Gastroesophageal sphincter (tissue), 4 donors: ENCODE results near the gene SLC5A11. TPM values are rescaled to one million over a fixed set of nuclear protein-coding genes. Genes with fewer than 3 reads are reported as not detected.

ENCODE experiments used
- ATAC-seq: fragments of 150-250 bp; one replicate; pipeline ENCODE4 v1.9.1; 2016; ENCODE audit warnings: mild to moderate bottlenecking, moderate library complexity
- H3K27ac ChIP-seq, 4 donors: fragments of 200-600 bp; sonication (generic) in 3 of 4; 1 replicate in 3 of 4; 2 replicates in 1 of 4; pipeline ENCODE4 v1.5.1; 2016 to 2019
- H3K27me3 ChIP-seq: fragments of 200-600 bp; sonication (generic); one replicate; pipeline ENCODE4 v1.5.1; 2019
- H3K36me3 ChIP-seq, 2 donors: fragments of 200-600 bp; sonication (generic); one replicate each; pipeline ENCODE4 v1.5.1; 2019; ENCODE audit warnings: control low read depth in 1 of 2
- H3K4me1 ChIP-seq, 3 donors: fragments of 200-600 bp; sonication (generic); 1 replicate in 2 of 3; 2 replicates in 1 of 3; pipeline ENCODE4 v1.5.1; 2016 to 2019; ENCODE audit warnings: control low read depth in 2 of 3
- H3K4me3 ChIP-seq, 2 donors: fragments of 200-600 bp; sonication (generic); one replicate each; pipeline ENCODE4 v1.5.1; 2019; ENCODE audit warnings: mild to moderate bottlenecking in 1 of 2, moderate library complexity in 1 of 2
- H3K9me3 ChIP-seq, 3 donors: fragments of 200-600 bp; sonication (generic); one replicate each; pipeline ENCODE4 v1.5.1; 2017 to 2019; ENCODE audit warnings: control low read depth in 2 of 3
- CTCF ChIP-seq, 4 experiments: fragments of 200-600 bp in 2 of 4; fragments of 450-650 bp in 2 of 4; sonication (generic) in 1 of 4; IDR thresholded peaks; one replicate each; pipeline ENCODE4 v1.5.1; 2017 to 2019; ENCODE audit warnings: antibody characterized with exemption in 4 of 4, mild to moderate bottlenecking in 2 of 4, moderate library complexity in 2 of 4
- EP300 ChIP-seq: sonication (generic); formaldehyde crosslinking; IDR thresholded peaks from one replicate; pipeline ENCODE4 v1.6.1; 2017; ENCODE audit warnings: antibody characterized with exemption, mild to moderate bottlenecking
- POLR2A ChIP-seq, 2 donors: fragments of 450-650 bp; IDR thresholded peaks; one replicate each; pipeline ENCODE4 v1.6.1; 2017; ENCODE audit warnings: antibody characterized with exemption in 2 of 2, mild to moderate bottlenecking in 2 of 2, moderate library complexity in 1 of 2
- POLR2AphosphoS5 ChIP-seq: sonication (generic); formaldehyde crosslinking; IDR thresholded peaks from one replicate; pipeline ENCODE4 v1.6.1; 2017; ENCODE audit warnings: antibody characterized with exemption
- WGBS, 2 donors: methylation state at CpG; one replicate each; pipeline ENCODE4 v1.1.5; 2018; ENCODE audit warnings: low coverage in 1 of 2; 5-methylcytosine and 5-hydroxymethylcytosine counted together
- total RNA-seq, 4 donors: library from RNA; depleted of rRNA; stranded (reverse); fragments of >200 nt; gene quantifications; one replicate each; pipeline ENCODE4 v1.1.0, GENCODE V29; 2016

The SLC5A11 gene
- total RNA-seq, 4 donors from 2014 or later: 0.12 to 2.8 (median 0.27) TPM; not detected in 1

DNA sequence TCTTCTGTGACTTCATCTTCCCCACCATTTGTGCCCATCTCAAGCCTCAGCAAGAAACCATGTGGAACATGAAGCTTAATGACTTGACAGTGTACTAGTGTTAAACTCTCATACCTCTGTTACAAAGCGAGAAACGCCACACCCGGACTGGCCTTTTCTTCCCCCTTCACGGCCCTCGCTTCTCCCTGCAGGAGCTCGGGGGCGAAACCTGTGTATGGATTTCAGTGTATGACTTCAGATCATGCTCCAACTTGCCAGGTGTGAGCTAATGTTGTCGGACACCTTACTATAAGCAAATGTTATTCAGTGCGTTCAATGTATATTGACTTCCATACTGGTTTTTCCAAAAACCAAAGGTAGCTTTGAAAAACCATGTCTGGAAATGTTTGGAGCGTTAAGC, 20.1 kb upstream of the SLC5A11 start:
- TF ChIP-seq EP300 (no peak), POLR2AphosphoS5 (no peak), POLR2A (IDR thresholded peaks at IDR 0.05) (no peak), CTCF (IDR thresholded peaks at IDR 0.05) (no peak)
- Histone ChIP-seq H3K27ac (peak overlapping the region in 3 of 4 donors; percentile 4 to 36 (median 4)), H3K27me3 (no peaks in the 10 kb centered on the region), H3K4me1 (peaks cover 0 to 12% (median 0%) of the 10 kb centered on the region in 3 donors), H3K4me3 (no peak overlapping the region), H3K36me3 (peaks cover 0 to 83% of the 10 kb centered on the region in 2 donors), H3K9me3 (no peaks in the 10 kb centered on the region)
- ATAC-seq: no peak
- WGBS, 2 donors: 72 to 76% methylated on average over 9 to 10 of the region's 10 CpGs

DNA sequence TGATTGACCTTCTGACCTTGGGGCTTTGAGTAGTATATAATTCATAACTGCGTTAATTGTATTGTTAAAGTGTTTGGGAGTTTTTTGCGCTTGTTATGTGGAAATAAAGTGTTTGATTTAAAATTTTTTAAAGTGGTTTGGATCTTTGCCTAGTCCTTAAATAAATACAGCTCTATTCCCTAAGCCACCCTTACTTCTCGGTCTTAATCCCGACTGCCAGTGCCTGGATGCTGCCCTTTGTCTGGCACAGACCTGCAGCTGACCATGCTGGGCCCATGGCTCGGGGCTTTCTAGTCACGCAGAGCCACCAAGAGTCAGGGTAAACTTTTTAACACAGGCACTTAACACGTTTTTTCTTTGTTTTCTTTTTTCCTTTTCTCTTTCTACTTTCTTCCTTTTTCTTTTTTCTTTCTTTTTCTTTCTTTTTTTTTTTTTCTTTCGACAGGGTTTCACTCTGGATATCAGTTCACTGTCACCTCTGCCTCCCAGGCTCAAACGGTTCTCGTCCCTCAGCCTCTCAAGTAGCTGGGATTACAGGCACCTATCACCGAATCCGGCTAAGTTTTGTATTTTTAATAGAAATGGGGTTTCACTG, 19.6 kb upstream of the SLC5A11 start:
- peak; percentile 20 for TF ChIP-seq POLR2AphosphoS5
- no peak for TF ChIP-seq POLR2A (IDR thresholded peaks at IDR 0.05)
- no peak for TF ChIP-seq CTCF (IDR thresholded peaks at IDR 0.05)
- no peak for TF ChIP-seq EP300
- Histone ChIP-seq H3K4me1 (peaks cover 0 to 12% (median 0%) of the 10 kb centered on the region in 3 donors), H3K36me3 (peaks cover 0 to 78% of the 10 kb centered on the region in 2 donors), H3K4me3 (no peak overlapping the region), H3K27me3 (no peaks in the 10 kb centered on the region), H3K9me3 (no peaks in the 10 kb centered on the region), H3K27ac (peak overlapping the region in 3 of 4 donors; percentile 4 to 38 (median 36))
- 27 to 52% methylated on average over 5 to 12 of the region's 12 CpGs for WGBS, 2 donors
- no peak for ATAC-seq

DNA sequence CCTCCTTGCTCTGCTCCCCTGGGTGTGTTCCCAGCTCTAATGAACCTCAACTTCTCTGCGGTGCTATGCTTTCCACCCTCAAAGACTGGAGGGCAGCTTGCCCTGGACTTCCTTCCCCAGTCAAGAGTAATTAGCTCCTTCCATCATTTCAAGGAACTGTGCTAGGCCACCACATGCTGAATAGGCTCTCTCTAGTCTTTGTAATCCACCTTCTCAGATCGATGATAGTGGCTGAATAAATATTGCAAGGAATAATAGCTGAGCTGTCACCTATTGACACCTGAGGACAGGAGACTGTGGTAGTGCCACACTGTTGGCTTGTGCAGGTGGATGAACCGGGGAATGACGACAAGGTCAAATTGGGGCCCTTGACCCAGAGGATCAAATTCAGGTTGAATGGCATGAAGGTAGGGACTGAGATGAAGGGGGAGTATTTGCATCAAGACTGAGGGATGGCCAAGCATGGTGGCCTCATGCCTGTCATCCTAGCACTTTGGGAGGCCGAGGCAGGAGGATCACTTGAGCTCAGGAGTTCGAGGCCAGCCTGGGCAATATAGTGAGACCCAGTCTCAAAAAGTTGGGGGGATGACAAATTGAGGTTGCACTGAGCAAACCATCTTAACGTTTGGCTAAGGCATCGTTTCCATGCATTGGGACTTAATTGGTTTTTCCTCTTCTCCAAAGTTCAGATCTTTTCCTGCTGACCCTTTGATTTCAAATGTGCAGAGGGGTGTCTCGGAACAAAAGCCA, 18.8 kb upstream of the SLC5A11 start:
- TF ChIP-seq POLR2AphosphoS5 (no peak), CTCF (IDR thresholded peaks at IDR 0.05) (no peak), EP300 (no peak), POLR2A (IDR thresholded peaks at IDR 0.05) (no peak)
- peak overlapping the region in 2 of 4 donors; percentile 36 to 38 for H3K27ac ChIP-seq
- no peaks in the 10 kb centered on the region for H3K9me3 ChIP-seq
- ATAC-seq: no peak
- H3K27me3 ChIP-seq: no peaks in the 10 kb centered on the region
- H3K36me3 ChIP-seq: peaks cover 0 to 70% of the 10 kb centered on the region in 2 donors
- H3K4me1 ChIP-seq: peaks cover 0 to 12% (median 0%) of the 10 kb centered on the region in 3 donors
- H3K4me3 ChIP-seq: no peak overlapping the region
- 92 to 93% methylated on average over 6 to 9 of the region's 9 CpGs for WGBS, 2 donors

DNA sequence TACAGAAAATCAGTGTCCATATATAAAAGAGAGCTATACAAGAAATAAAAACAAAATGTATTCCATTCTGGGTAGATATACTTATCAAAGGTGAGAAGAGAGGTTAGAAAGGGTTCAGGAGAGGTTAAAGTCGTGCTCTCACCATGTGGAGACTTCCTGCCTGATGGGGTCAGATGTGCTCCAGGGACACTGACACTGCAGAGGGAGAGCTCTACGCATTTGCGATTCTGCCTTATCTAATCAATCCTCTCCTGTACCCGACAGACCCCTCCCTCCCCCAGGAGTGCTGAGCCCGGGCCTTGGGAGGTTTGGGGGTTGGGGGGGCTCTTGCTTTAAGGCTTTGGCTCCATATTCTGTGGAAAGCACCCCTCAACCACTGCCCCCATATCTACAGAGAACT, 16.6 kb upstream of the SLC5A11 start:
- H3K27me3 ChIP-seq: no peaks in the 10 kb centered on the region
- no peak overlapping the region for H3K4me3 ChIP-seq
- H3K4me1 ChIP-seq: peaks cover 0 to 12% (median 0%) of the 10 kb centered on the region in 3 donors
- H3K27ac ChIP-seq: no peak overlapping the region
- peaks cover 0 to 48% of the 10 kb centered on the region in 2 donors for H3K36me3 ChIP-seq
- TF ChIP-seq CTCF (IDR thresholded peaks at IDR 0.05) (no peak), EP300 (no peak), POLR2A (IDR thresholded peaks at IDR 0.05) (no peak), POLR2AphosphoS5 (no peak)
- no peak for ATAC-seq
- no peaks in the 10 kb centered on the region for H3K9me3 ChIP-seq
- 38 to 45% methylated on average over 5 of the region's 5 CpGs for WGBS, 2 donors
